Muscle of arm (tissue), 12 donors: ENCODE data around the gene SPINK2. TPM values are rescaled to one million over a fixed set of nuclear protein-coding genes. Genes with fewer than 3 reads are reported as not detected.

Source experiments
- polyA plus RNA-seq, 12 donors: library from polyadenylated mRNA; unstranded; fragments of 120-200 nt; gene quantifications; one replicate each; pipeline ENCODE4 v1.2.1, GENCODE V29; 2013; ENCODE audit not compliant: insufficient read length in 12 of 12

Gene SPINK2
- polyA plus RNA-seq, 12 donors: 0.49 TPM; not detected in 11

Other genes with a start within 250 kb of the SPINK2 start
- 10 to 100 TPM in 11 of 12 donors, not detected in 1; 16.9 to 39.2 (median 29.5) TPM for gene HOPX, start 140.4 kb downstream of the SPINK2 start, polyA plus RNA-seq
- 10 to 100 TPM in 11 of 12 donors, not detected in 1; 25.5 to 38.7 (median 28.6) TPM for gene REST, start 86.2 kb upstream of the SPINK2 start, polyA plus RNA-seq
- gene NOA1, start 155.9 kb upstream of the SPINK2 start, polyA plus RNA-seq: 10 to 100 TPM in 11 of 12 donors, not detected in 1; 15.4 to 23.1 (median 18.6) TPM
- 10 to 100 TPM in 11 of 12 donors, not detected in 1; 41.1 to 94.2 (median 82.9) TPM for gene POLR2B, start 157.2 kb upstream of the SPINK2 start, polyA plus RNA-seq